ENCODE data around the gene RPS14. TPM values are rescaled to one million over a fixed set of nuclear protein-coding genes. Genes with fewer than 3 reads are reported as not detected.
"Not testable (repeated sequence)": the region's sequence is repeated elsewhere in the genome, so short reads cannot be mapped to it uniquely, and the experiment has no call there.

Gene RPS14
- total and polyA plus RNA-seq, 7 donors, result 977 to 3,049 (median 1,443) TPM

GRCh38 chr5:150422758-150423157, 26.8 kb downstream of the RPS14 start:
- intact Hi-C loops (cut with DNase I), result no loop called here
- Histone ChIP-seq H3K27me3 (ENCODE audit: insufficient read depth in 3 of 3, low read length in 2 of 3) (no peaks in the 10 kb centered on the region), H3K4me1 (no peaks in the 10 kb centered on the region), H3K36me3 (ENCODE audit: insufficient read depth in 1 of 2, low read depth in 1 of 2) (no peaks in the 10 kb centered on the region), H3K9me3 (no peaks in the 10 kb centered on the region), H3K27ac (no peak overlapping the region), H3K4me3 (no peak overlapping the region)
- no peak for TF ChIP-seq CTCF (IDR thresholded peaks at IDR 0.05)
- no peak for DNase-seq
- 64 to 77% (median 70%) methylated on average over 3 of the region's 3 CpGs for WGBS, 3 donors
- no peak for ATAC-seq

GRCh38 chr5:150422075-150422474, 27.5 kb downstream of the RPS14 start:
- no peak for DNase-seq
- WGBS, 3 donors, result 45 to 51% (median 50%) methylated on average over 4 of the region's 4 CpGs
- H3K9me3 ChIP-seq, result no peaks in the 10 kb centered on the region
- intact Hi-C loops (cut with DNase I), result no loop called here
- TF ChIP-seq CTCF (IDR thresholded peaks at IDR 0.05), result no peak
- no peaks in the 10 kb centered on the region for H3K27me3 ChIP-seq (ENCODE audit: insufficient read depth in 3 of 3, low read length in 2 of 3)
- H3K4me3 ChIP-seq, result no peak overlapping the region
- no peak overlapping the region for H3K27ac ChIP-seq
- H3K36me3 ChIP-seq (ENCODE audit: insufficient read depth in 1 of 2, low read depth in 1 of 2), result no peaks in the 10 kb centered on the region
- H3K4me1 ChIP-seq, result no peaks in the 10 kb centered on the region
- no peak for ATAC-seq

- DNase-seq (no peak), ATAC-seq (no peak)
- no peaks in the 10 kb centered on the region for H3K36me3 ChIP-seq (ENCODE audit: insufficient read depth in 1 of 2, low read depth in 1 of 2)
- no peak overlapping the region for H3K4me3 ChIP-seq
- TF ChIP-seq CTCF (IDR thresholded peaks at IDR 0.05), result no peak
- no peaks in the 10 kb centered on the region for H3K4me1 ChIP-seq
- WGBS, 3 donors, result 70 to 81% (median 72%) methylated on average over 6 to 7 of the region's 7 CpGs
- no peaks in the 10 kb centered on the region for H3K9me3 ChIP-seq
- intact Hi-C loops (cut with DNase I), result no loop called here
- no peak overlapping the region for H3K27ac ChIP-seq
- H3K27me3 ChIP-seq (ENCODE audit: insufficient read depth in 3 of 3, low read length in 2 of 3), result no peaks in the 10 kb centered on the region
Observed at GRCh38 chr5:150419630-150420270, 29.8 kb downstream of the RPS14 start.

- H3K27me3 ChIP-seq (ENCODE audit: insufficient read depth in 3 of 3, low read length in 2 of 3); H3K9me3 ChIP-seq; H3K4me3 ChIP-seq; H3K36me3 ChIP-seq (ENCODE audit: insufficient read depth in 1 of 2, low read depth in 1 of 2); ATAC-seq; H3K4me1 ChIP-seq; intact Hi-C loops (cut with DNase I); DNase-seq: not testable (repeated sequence)
- WGBS, 3 donors, result 89 to 92% (median 90%) methylated on average over 16 of the region's 16 CpGs
- H3K27ac ChIP-seq, result peak overlapping the region; percentile 61
Observed at GRCh38 chr5:150413902-150414790, 35.4 kb downstream of the RPS14 start.

- ATAC-seq (no peak), DNase-seq (no peak)
- Histone ChIP-seq H3K4me1 (peaks cover 5% of the 10 kb centered on the region), H3K9me3 (no peaks in the 10 kb centered on the region), H3K36me3 (ENCODE audit: insufficient read depth in 1 of 2, low read depth in 1 of 2) (no peaks in the 10 kb centered on the region), H3K4me3 (peak overlapping the region; percentile 63), H3K27ac (peak overlapping the region; percentile 61), H3K27me3 (ENCODE audit: insufficient read depth in 3 of 3, low read length in 2 of 3) (no peaks in the 10 kb centered on the region)
- WGBS, 3 donors, result 74 to 80% (median 79%) methylated on average over 12 of the region's 12 CpGs
- intact Hi-C loops (cut with DNase I), result no loop called here
- no peak for TF ChIP-seq CTCF (IDR thresholded peaks at IDR 0.05)
Observed at GRCh38 chr5:150413176-150413901, 36.2 kb downstream of the RPS14 start.
